Adrenal gland (tissue), 12 donors: ENCODE measurements around the gene SYT14. TPM values are rescaled to one million over a fixed set of nuclear protein-coding genes. Genes with fewer than 3 reads are reported as not detected.
"Not testable (repeated sequence)": the region's sequence is repeated elsewhere in the genome, so short reads cannot be mapped to it uniquely, and the experiment has no call there.

ENCODE experiments used
- DNase-seq, 7 donors: peaks; one replicate each; pipeline ENCODE4 v3.0.0-alpha.2; 2019 to 2020
- H3K27ac ChIP-seq, 5 donors: fragments of 200-600 bp; sonication (generic) in 4 of 5; 1 replicate in 3 of 5; 2 replicates in 2 of 5; pipeline versions ENCODE4 v1.5.1 to v1.8.0; 2016 to 2020; ENCODE audit warnings: mild to moderate bottlenecking in 1 of 5
- H3K27me3 ChIP-seq: fragments of 200-600 bp; 2 replicates; pipeline ENCODE4 v1.8.0; 2021
- H3K36me3 ChIP-seq, 2 donors: fragments of 200-600 bp; replicated peaks in 1 of 2; 1 replicate in 1 of 2; 2 replicates in 1 of 2; pipeline versions ENCODE4 v1.5.1 to v1.8.0; 2018 to 2022
- H3K4me1 ChIP-seq, 2 donors: fragments of 200-600 bp; replicated peaks in 1 of 2; 1 replicate in 1 of 2; 2 replicates in 1 of 2; pipeline versions ENCODE4 v1.5.1 to v1.8.0; 2018 to 2021
- H3K4me3 ChIP-seq, 4 donors: fragments of 200-600 bp; sonication (generic) in 3 of 4; one replicate each; pipeline ENCODE4 v1.5.1; 2016 to 2018
- H3K9me3 ChIP-seq, 3 donors: fragments of 200-600 bp; sonication (generic) in 1 of 3; replicated peaks in 1 of 3; 1 replicate in 2 of 3; 2 replicates in 1 of 3; pipeline versions ENCODE4 v1.5.1 to v1.8.0; 2016 to 2021
- POLR2A ChIP-seq, 2 donors: fragments of 450-650 bp; IDR thresholded peaks; one replicate each; pipeline ENCODE4 v1.6.1; 2017; ENCODE audit warnings: antibody characterized with exemption in 2 of 2, mild to moderate bottlenecking in 2 of 2, moderate library complexity in 1 of 2
- WGBS, 4 donors: extraction: QIAGEN DNeasy Blood & Tissue Kit in 2 of 4; methylation state at CpG; one replicate each; pipeline versions ENCODE4 v1.1.5 to v1.1.7; 2013 to 2017; 5-methylcytosine and 5-hydroxymethylcytosine counted together
- intact Hi-C, 2 donors: fragments of 100-400 bp; cut with DNase I; formaldehyde crosslinking; loops; one replicate each; pipeline versions ENCODE4 v1.14.1 to v1.15.0; 2022 to 2023
- polyA plus RNA-seq, 3 donors: library from polyadenylated mRNA; stranded (reverse); fragments of 200-250 nt in 2 of 3; fragments of 350-450 nt in 1 of 3; fragmentation: Illumina TruSeq in 1 of 3; extraction: RNeasy Lipid Tissue Mini Kit (QIAGEN cat#74804) in 1 of 3; gene quantifications; one replicate each; pipeline ENCODE4 v1.2.3, GENCODE V29; 2013 to 2014
- total RNA-seq, 9 donors: library from RNA; depleted of rRNA in 4 of 9; stranded (reverse); fragments of >200 nt in 4 of 9; fragments of 120-200 nt in 1 of 9; fragmentation: NEBNext Ultra II Directional in 1 of 9; extraction: Animal tissue kit (Norgen Biotek cat#: 25700) in 1 of 9; gene quantifications; one replicate each; pipeline versions ENCODE4 v1.1.0 to v1.2.4, GENCODE V29; 2013 to 2023
- TF ChIP-seq, protein P1 (sequence below), 6 experiments: fragments of 450-650 bp in 4 of 6; fragments of 200-600 bp in 2 of 6; sonication (generic) in 1 of 6; IDR thresholded peaks; 1 replicate in 5 of 6; 2 replicates in 1 of 6; pipeline versions ENCODE4 v1.5.1 to v1.8.0; 2016 to 2021; ENCODE audit warnings: antibody characterized with exemption in 6 of 6, mild to moderate bottlenecking in 2 of 6, moderate library complexity in 1 of 6
- donor health status: healthy with polysubstance abuse.
- donor health status: Bipolar disorder and iron deficiency.
- donor health status: DM: yes; HTN: yes; CAD: no.
- donor health status: DM: no; HTN: no; CAD: no.
- donor health status: DM: no; HTN: no; CAD: no.
- donor health status: DM: yes; HTN: yes; CAD: no.

Gene SYT14
- total and polyA plus RNA-seq, 12 donors: 0.57 to 8.1 (median 3.5) TPM

DNA sequence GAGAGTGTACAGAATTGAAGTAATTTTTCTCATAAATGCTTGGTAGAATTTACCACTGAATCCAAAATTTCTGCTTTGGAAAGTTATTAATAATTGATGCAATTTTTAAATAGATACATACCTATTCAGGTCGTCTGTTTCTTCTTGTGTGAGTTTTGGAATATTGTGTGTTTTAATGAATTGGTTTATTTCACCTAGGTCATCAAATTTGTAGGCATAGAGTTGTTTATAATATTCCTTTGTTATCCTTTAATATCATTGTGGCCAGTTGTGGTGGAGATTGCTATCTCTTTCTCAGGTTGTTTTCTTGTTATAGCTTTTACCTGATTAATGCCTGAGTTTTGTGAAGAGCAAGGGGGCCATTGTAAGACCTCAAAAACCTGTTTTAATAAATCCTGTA lies 93.5 kb downstream of the SYT14 start:
- Histone ChIP-seq H3K27ac (no peak overlapping the region), H3K27me3 (no peaks in the 10 kb centered on the region), H3K36me3 (no peaks in the 10 kb centered on the region), H3K4me3 (no peak overlapping the region), H3K4me1 (no peaks in the 10 kb centered on the region), H3K9me3 (no peaks in the 10 kb centered on the region)
- TF ChIP-seq, protein P1, sequence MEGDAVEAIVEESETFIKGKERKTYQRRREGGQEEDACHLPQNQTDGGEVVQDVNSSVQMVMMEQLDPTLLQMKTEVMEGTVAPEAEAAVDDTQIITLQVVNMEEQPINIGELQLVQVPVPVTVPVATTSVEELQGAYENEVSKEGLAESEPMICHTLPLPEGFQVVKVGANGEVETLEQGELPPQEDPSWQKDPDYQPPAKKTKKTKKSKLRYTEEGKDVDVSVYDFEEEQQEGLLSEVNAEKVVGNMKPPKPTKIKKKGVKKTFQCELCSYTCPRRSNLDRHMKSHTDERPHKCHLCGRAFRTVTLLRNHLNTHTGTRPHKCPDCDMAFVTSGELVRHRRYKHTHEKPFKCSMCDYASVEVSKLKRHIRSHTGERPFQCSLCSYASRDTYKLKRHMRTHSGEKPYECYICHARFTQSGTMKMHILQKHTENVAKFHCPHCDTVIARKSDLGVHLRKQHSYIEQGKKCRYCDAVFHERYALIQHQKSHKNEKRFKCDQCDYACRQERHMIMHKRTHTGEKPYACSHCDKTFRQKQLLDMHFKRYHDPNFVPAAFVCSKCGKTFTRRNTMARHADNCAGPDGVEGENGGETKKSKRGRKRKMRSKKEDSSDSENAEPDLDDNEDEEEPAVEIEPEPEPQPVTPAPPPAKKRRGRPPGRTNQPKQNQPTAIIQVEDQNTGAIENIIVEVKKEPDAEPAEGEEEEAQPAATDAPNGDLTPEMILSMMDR (IDR thresholded peaks at IDR 0.05): no peak
- intact Hi-C loops: no loop called here
- WGBS, 4 donors: 61 to 82% (median 74%) methylated on average over 1 of the region's 1 CpG
- DNase-seq: no peak

DNA sequence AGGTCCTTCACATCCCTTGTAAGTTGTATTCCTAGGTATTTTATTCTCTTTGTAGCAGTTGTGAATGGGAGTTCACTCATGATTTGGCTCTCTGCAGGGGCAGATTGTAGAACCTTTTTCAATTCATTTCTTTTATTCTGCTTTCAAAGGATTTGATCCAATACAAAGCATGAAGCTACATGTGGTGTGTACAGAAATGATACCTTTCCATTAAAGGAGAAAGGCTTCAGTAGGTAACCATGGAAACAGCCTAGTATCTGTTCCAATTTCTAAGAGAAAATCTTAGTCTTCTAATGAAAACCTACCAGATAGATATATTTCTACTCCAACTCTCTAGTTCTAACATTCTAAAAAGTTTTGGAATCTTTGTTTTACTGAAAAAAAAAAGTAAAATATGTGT lies 105.0 kb downstream of the SYT14 start:
- intact Hi-C loops: no loop called here
- no peak overlapping the region for H3K4me3 ChIP-seq
- TF ChIP-seq, protein P1 (IDR thresholded peaks at IDR 0.05): no peak
- no peak for TF ChIP-seq POLR2A (IDR thresholded peaks at IDR 0.05)
- no peaks in the 10 kb centered on the region for H3K9me3 ChIP-seq
- H3K36me3 ChIP-seq: no peaks in the 10 kb centered on the region
- no peak for DNase-seq
- H3K27ac ChIP-seq: no peak overlapping the region
- no peaks in the 10 kb centered on the region for H3K4me1 ChIP-seq
- H3K27me3 ChIP-seq: no peaks in the 10 kb centered on the region

DNA sequence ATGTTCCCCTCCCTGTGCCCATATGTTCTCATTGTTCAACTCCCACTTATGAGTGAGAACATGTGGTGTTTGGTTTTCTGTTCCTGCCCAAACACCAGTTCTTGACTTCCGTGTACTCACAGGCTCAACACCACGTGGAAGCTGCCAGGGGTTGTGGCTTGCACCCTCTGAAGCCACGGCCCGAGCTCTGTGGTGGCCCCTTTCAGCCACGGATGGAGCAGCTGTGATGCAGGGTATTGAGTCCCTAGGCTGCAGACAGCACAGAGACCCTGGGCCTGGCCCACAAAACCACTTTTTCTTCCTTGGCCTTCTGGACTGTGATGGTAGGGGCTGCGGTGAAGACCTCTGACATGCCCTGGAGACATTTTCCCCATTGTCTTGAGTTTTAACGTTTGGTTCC lies 111.6 kb downstream of the SYT14 start:
- no peak for TF ChIP-seq POLR2A (IDR thresholded peaks at IDR 0.05)
- TF ChIP-seq, protein P1 (IDR thresholded peaks at IDR 0.05): no peak
- H3K4me1 ChIP-seq: no peaks in the 10 kb centered on the region
- H3K4me3 ChIP-seq: no peak overlapping the region
- H3K27me3 ChIP-seq: no peaks in the 10 kb centered on the region
- WGBS, 4 donors: 74 to 83% (median 80%) methylated on average over 7 of the region's 7 CpGs
- H3K27ac ChIP-seq: no peak overlapping the region
- DNase-seq: no peak
- H3K36me3 ChIP-seq: no peaks in the 10 kb centered on the region
- intact Hi-C loops: no loop called here
- H3K9me3 ChIP-seq: no peaks in the 10 kb centered on the region

DNA sequence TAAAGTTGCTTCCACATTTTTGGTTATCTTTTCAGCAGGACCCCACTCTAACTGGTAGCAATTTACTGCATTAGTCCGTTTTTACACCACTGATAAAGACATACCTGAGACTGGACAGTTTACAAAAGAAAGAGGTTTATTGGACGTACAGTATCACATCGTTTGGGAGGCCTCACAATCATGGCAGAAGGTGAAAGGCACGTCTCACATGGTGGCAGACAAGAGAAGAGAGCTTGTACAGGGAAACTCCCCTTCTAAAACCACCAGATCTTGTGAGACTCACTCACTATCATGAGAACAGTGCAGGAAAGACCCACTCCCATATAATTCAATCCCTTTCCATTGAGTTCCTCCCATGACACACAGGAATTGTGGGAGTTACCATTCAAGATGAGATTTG lies 112.5 kb downstream of the SYT14 start:
- WGBS, 4 donors: 57 to 83% (median 73%) methylated on average over 4 of the region's 4 CpGs
- not testable (repeated sequence) for H3K36me3 ChIP-seq, H3K27me3 ChIP-seq

DNA sequence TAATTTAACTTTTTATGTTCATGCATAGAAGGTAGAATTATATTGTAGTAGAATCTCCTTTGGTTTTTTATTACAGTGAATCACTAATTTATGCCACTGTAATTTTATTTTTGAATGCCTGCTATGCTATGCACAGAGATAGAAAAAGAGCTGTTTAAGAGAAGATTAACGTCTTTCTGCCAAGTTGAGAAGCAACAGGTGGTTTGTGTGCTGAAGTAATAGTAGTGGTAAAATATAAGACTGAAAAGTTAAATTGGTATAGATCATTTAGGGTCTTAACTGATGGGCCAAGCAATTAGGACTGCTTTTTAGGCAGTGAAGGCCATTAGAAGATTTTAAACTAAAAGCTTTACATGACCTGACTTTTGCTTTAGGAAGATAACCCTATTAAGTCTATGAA lies 115.1 kb downstream of the SYT14 start:
- WGBS, 4 donors: 74 to 90% (median 79%) methylated on average over 1 of the region's 1 CpG
- no peak for DNase-seq
- TF ChIP-seq, protein P1 (IDR thresholded peaks at IDR 0.05): no peak
- TF ChIP-seq POLR2A (IDR thresholded peaks at IDR 0.05): no peak
- H3K4me3 ChIP-seq: no peak overlapping the region
- no peaks in the 10 kb centered on the region for H3K27me3 ChIP-seq
- H3K27ac ChIP-seq: no peak overlapping the region
- no peaks in the 10 kb centered on the region for H3K4me1 ChIP-seq
- intact Hi-C loops: no loop called here
- no peaks in the 10 kb centered on the region for H3K9me3 ChIP-seq
- no peaks in the 10 kb centered on the region for H3K36me3 ChIP-seq

More for the DNA sequence above, 112.5 kb downstream of the SYT14 start:
- H3K27ac ChIP-seq, DNase-seq, intact Hi-C loops, H3K9me3 ChIP-seq, H3K4me1 ChIP-seq, H3K4me3 ChIP-seq: not testable (repeated sequence)
